RWPE2 (cell line): ENCODE results near the gene OLAH.

Source experiments
- ATAC-seq: fragments of 200-7000 bp; cut with Tn5 transposase; 3 replicates; pipeline ENCODE4 v1.9.1; 2021; ENCODE audit warnings: low read depth
- DNase-seq: peaks from one replicate; pipeline ENCODE4 v3.0.0-alpha.2; 2020; ENCODE audit warnings: low spot score
- H3K27ac ChIP-seq: fragments of 450-650 bp; 2 replicates; pipeline ENCODE4 v1.5.1; 2017; ENCODE audit warnings: mild to moderate bottlenecking; ENCODE audit not compliant: poor library complexity, severe bottlenecking
- H3K27me3 ChIP-seq: fragments of 250-450 bp; sonication (Bioruptor Pico); 2 replicates; pipeline ENCODE4 v1.5.1; 2021; ENCODE audit warnings: mild to moderate bottlenecking, moderate library complexity; ENCODE audit not compliant: insufficient read depth, poor library complexity, severe bottlenecking
- H3K36me3 ChIP-seq: fragments of 250-450 bp; sonication (Bioruptor Pico); 2 replicates; pipeline ENCODE4 v1.5.1; 2020; ENCODE audit warnings: low read depth, mild to moderate bottlenecking, moderate library complexity
- H3K4me1 ChIP-seq: fragments of 250-450 bp; sonication (Bioruptor Pico); 2 replicates; pipeline ENCODE4 v1.5.1; 2021; ENCODE audit warnings: mild to moderate bottlenecking, moderate library complexity; ENCODE audit not compliant: insufficient read depth, poor library complexity, severe bottlenecking
- H3K4me3 ChIP-seq: fragments of 250-450 bp; sonication (Bioruptor Pico); 2 replicates; pipeline ENCODE4 v1.5.1; 2021; ENCODE audit warnings: mild to moderate bottlenecking, moderate library complexity; ENCODE audit not compliant: severe bottlenecking
- H3K9me3 ChIP-seq: fragments of 250-450 bp; sonication (Bioruptor Pico); 2 replicates; pipeline ENCODE4 v1.5.1; 2021; ENCODE audit warnings: mild to moderate bottlenecking, moderate library complexity; ENCODE audit not compliant: severe bottlenecking
- CTCF ChIP-seq: fragments of 450-650 bp; IDR thresholded peaks from one replicate; pipeline ENCODE4 v1.5.1; 2017; ENCODE audit warnings: mild to moderate bottlenecking, moderate library complexity; ENCODE audit not compliant: poor library complexity, severe bottlenecking

The OLAH gene

GRCh38 chr10:15072358-15072757 lies 28.6 kb downstream of the OLAH start:
- Histone ChIP-seq H3K36me3 (no peaks in the 10 kb centered on the region), H3K9me3 (no peaks in the 10 kb centered on the region), H3K27me3 (no peaks in the 10 kb centered on the region), H3K4me1 (no peaks in the 10 kb centered on the region), H3K4me3 (no peak overlapping the region), H3K27ac (no peak overlapping the region)
- DNase-seq, result no peak
- ATAC-seq, result no peak
- no peak for TF ChIP-seq CTCF

- DNase-seq (no peak), ATAC-seq (no peak)
- no peaks in the 10 kb centered on the region for H3K36me3 ChIP-seq
- no peaks in the 10 kb centered on the region for H3K27me3 ChIP-seq
- no peaks in the 10 kb centered on the region for H3K4me1 ChIP-seq
- H3K27ac ChIP-seq, result no peak overlapping the region
- TF ChIP-seq CTCF, result no peak
- H3K9me3 ChIP-seq, result no peaks in the 10 kb centered on the region
- H3K4me3 ChIP-seq, result no peak overlapping the region
Observed at GRCh38 chr10:15075421-15075820, 31.7 kb downstream of the OLAH start.

GRCh38 chr10:15083674-15084501 lies 40.1 kb downstream of the OLAH start:
- H3K27ac ChIP-seq, result peak overlapping the region; percentile 70
- peaks cover 6% of the 10 kb centered on the region for H3K4me1 ChIP-seq
- no peaks in the 10 kb centered on the region for H3K9me3 ChIP-seq
- no peak for TF ChIP-seq CTCF
- H3K36me3 ChIP-seq, result no peaks in the 10 kb centered on the region
- no peaks in the 10 kb centered on the region for H3K27me3 ChIP-seq
- DNase-seq, result no peak
- peak overlapping the region; percentile 41 for H3K4me3 ChIP-seq
- ATAC-seq, result peak; percentile 1; the same call in 1 of the 3 replicates

- Histone ChIP-seq H3K27ac (peak overlapping the region; percentile 70), H3K4me1 (peaks cover 8% of the 10 kb centered on the region), H3K4me3 (peak overlapping the region; percentile 41), H3K27me3 (no peaks in the 10 kb centered on the region), H3K36me3 (no peaks in the 10 kb centered on the region), H3K9me3 (no peaks in the 10 kb centered on the region)
- DNase-seq, result peak; percentile 74
- TF ChIP-seq CTCF, result peak; percentile 34
- peak; percentile 85 for ATAC-seq
Observed at GRCh38 chr10:15084502-15084922, 40.8 kb downstream of the OLAH start.
